ENCODE results near the gene MYCBP. TPM values are rescaled to one million over a fixed set of nuclear protein-coding genes. Genes with fewer than 3 reads are reported as not detected.

MYCBP gene, protein sequence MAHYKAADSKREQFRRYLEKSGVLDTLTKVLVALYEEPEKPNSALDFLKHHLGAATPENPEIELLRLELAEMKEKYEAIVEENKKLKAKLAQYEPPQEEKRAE
- 30.4 and 48.0 TPM in 2 replicates for total RNA-seq (2016; rRNA removed; fragmentation: Illumina TruSeq; extraction: Trizol)
- 10.0 and 12.2 TPM in 2 replicates for total RNA-seq (2016; cell fraction: cytosol; rRNA removed; fragmentation: Illumina TruSeq; extraction: Trizol; ENCODE audit: low read depth)
- total RNA-seq (2016; cell fraction: insoluble cytoplasmic fraction; rRNA removed; fragmentation: Illumina TruSeq; extraction: Trizol): 33.3 and 50.7 TPM in 2 replicates
- total RNA-seq (2016; cell fraction: membrane; rRNA removed; fragmentation: Illumina TruSeq; extraction: Trizol): 22.0 and 23.3 TPM in 2 replicates
- 10.0 and 11.9 TPM in 2 replicates for total RNA-seq (2016; cell fraction: nucleus; rRNA removed; fragmentation: Illumina TruSeq; extraction: Trizol)
- 7.3 and 11.4 TPM in 2 replicates for polyA plus RNA-seq (2011; rRNA removed)
- 5.2 and 7.3 TPM in 2 replicates for polyA plus RNA-seq (2011; cell fraction: cytosol; rRNA removed)
- polyA plus RNA-seq (2011; cell fraction: nucleus; rRNA removed): 3.1 TPM in 2 replicates
- polyA plus RNA-seq (2012): 8.4 and 13.0 TPM in 2 replicates
- 9.9 and 14.2 TPM in 2 replicates for polyA plus RNA-seq (2016; cell fraction: cytosol; fragmentation: Illumina TruSeq; extraction: Trizol; ENCODE audit: low read depth)
- polyA plus RNA-seq (2016; cell fraction: insoluble cytoplasmic fraction; fragmentation: Illumina TruSeq; extraction: Trizol; ENCODE audit: low read depth): 42.9 and 47.5 TPM in 2 replicates
- polyA plus RNA-seq (2016; cell fraction: membrane; fragmentation: Illumina TruSeq; extraction: Trizol; ENCODE audit: low read depth): 16.2 and 19.1 TPM in 2 replicates
- 19.6 and 22.1 TPM in 2 replicates for polyA plus RNA-seq (2016; cell fraction: nucleus; fragmentation: Illumina TruSeq; extraction: Trizol; ENCODE audit: insufficient read depth, low read depth)
- polyA minus RNA-seq (2011; rRNA and poly(A)+ RNA removed; ENCODE audit: low replicate concordance): 6.1 and 15.7 TPM in 2 replicates
- 3.9 and 4.5 TPM in 2 replicates for polyA minus RNA-seq (2011; cell fraction: cytosol; rRNA and poly(A)+ RNA removed)
- polyA minus RNA-seq (2011; cell fraction: nucleus; rRNA and poly(A)+ RNA removed): 2.8 and 3.1 TPM in 2 replicates
- percentile 48 among the genes with signal in this experiment for Bru-seq, nascent RNA
- BruChase-seq, experiment 1, labeled RNA remaining after a 6-hour chase: percentile 76 among the genes with signal in this experiment
- percentile 58 among the genes with signal in this experiment for BruChase-seq, experiment 2, labeled RNA remaining after a 2-hour chase
- long read RNA-seq, experiment 1, transcript MYCBP-201 (5 exons, 2,818 nt): major isoform, 25 of 36 reads
- long read RNA-seq, experiment 1, partial matches to known transcripts: 3 of 36 reads
- long read RNA-seq, experiment 1, other reads (novel, unspliced or antisense): 3 of 36 reads
- long read RNA-seq, experiment 2, transcript MYCBP-201 (5 exons, 2,818 nt): major isoform, 13 of 23 reads
- long read RNA-seq, experiment 2, partial matches to known transcripts: 2 of 23 reads
- long read RNA-seq, experiment 2, other reads (novel, unspliced or antisense): 1 of 23 reads

DNA sequence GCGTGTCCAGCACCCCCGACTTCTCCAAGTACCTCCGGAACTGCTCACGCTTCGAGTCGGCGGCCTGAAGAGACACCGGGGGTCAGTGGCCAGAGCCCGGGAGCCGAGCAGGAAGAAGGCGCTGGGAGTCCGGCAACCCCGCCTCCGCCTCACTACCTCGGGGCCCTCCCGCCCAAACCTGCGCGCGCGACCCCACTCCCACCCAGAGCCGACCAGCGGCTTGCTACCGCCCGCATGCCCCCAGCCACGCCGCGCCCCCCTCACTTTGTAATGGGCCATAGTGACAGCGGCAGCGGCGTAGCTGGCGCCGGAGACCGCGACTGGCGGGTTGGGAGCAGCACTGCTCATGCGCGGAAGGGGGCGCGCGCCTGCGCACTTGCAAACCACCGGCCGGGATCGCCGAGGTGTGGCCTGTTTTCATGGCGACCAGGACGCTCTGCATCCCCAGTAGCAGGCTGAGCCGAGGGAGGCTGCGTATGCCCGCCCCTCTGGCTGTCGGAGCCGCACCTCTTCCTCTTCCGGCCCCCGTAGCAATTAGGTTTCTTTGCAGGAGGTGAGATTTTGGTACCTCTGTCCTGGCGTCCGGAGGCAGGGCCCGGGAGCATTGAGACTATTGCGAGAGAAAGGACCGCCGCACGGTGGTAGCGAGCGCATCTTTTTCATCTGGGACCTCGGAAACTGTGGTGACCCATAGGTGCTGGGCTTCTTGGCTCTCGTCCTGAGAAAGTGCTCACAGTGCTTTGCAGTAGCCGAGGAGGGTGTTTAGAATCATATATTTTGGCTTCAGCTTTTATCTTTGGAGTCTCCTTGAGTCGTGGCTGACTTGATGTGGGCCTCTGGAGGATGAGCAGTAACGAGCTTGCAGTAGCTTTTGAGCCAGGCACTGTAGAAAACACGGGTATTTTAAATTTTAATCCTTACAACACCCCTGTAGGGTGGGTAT lies at the start of gene MYCBP:
Gene MYCBP (minus strand): TSS at position 322 of the 943 bp plus-strand sequence. CDS start 43 bp downstream, at position 279.
- TSS peak; percentile 36 for BruUV-seq (replicated peaks)
- under 1% methylated on average over 24 of the region's 69 CpGs for WGBS (ENCODE audit: low lambda C conversion rate)
- TF ChIP-seq ZNF562 (CRISPR knock-in tag; IDR thresholded peaks at IDR 0.05; ENCODE audit: borderline replicate concordance) (no peak), XRCC5 (optimal IDR thresholded peaks at IDR 0.05; ENCODE audit: low read length) (peak; percentile 87), ZNF44 (CRISPR knock-in tag; IDR thresholded peaks at IDR 0.05) (0 out of 2 replicates have a peak, but pooled peaks have one; percentile 49), SUZ12 (IDR thresholded peaks at IDR 0.05; ENCODE audit: low read depth, low read length) (no peak), FOSL2 (CRISPR knock-in tag; IDR thresholded peaks at IDR 0.05) (no peak), NRL (CRISPR knock-in tag; IDR thresholded peaks at IDR 0.05; ENCODE audit: borderline replicate concordance) (peak; percentile 57), ZNF274 (CRISPR knock-in tag; IDR thresholded peaks at IDR 0.05) (peak; percentile 32; the same call in 1 of the 2 replicates), RORA (CRISPR knock-in tag; IDR thresholded peaks at IDR 0.05) (no peak), NR2F6 (IDR thresholded peaks at IDR 0.05) (no peak), NR2F6 (CRISPR knock-in tag; IDR thresholded peaks at IDR 0.05) (no peak), SRSF1 (optimal IDR thresholded peaks at IDR 0.05; ENCODE audit: low read depth, low read length) (no peak), HNRNPH1 (optimal IDR thresholded peaks at IDR 0.05; ENCODE audit: low read depth, low read length) (no peak), ZNF564 (CRISPR knock-in tag; IDR thresholded peaks at IDR 0.05) (no peak), RXRB (CRISPR knock-in tag; IDR thresholded peaks at IDR 0.05; ENCODE audit: borderline replicate concordance) (no peak; the same call in 1 of the 2 replicates), MEIS2 (CRISPR knock-in tag; IDR thresholded peaks at IDR 0.05) (peak; percentile 35; the same call in 1 of the 2 replicates), RARA (CRISPR knock-in tag; IDR thresholded peaks at IDR 0.05) (no peak), MYC (CRISPR knock-in tag; IDR thresholded peaks at IDR 0.05; ENCODE audit: borderline replicate concordance) (peak; percentile 35; the same call in 1 of the 2 replicates), ZBTB42 (CRISPR knock-in tag; IDR thresholded peaks at IDR 0.05) (no peak), ETV5 (CRISPR knock-in tag; IDR thresholded peaks at IDR 0.05; ENCODE audit: borderline replicate concordance) (peak; percentile 56; the same call in 1 of the 2 replicates)

More for the DNA sequence above, at the start of gene MYCBP:
- Histone ChIP-seq H3K9me3 (ENCODE audit: low read length) (no peaks in the 10 kb centered on the region), H3K9ac (ENCODE audit: insufficient read depth, low read depth, low read length) (peak within 1 kb of the TSS; percentile 74), H2AFZ (ENCODE audit: low read length) (no peak within 1 kb of the TSS), H3K4me3 (replicated peaks in 1 of 3; ENCODE audit: insufficient read depth in 1 of 3, low read depth in 2 of 3, low read length in 3 of 3) (peak within 1 kb of the TSS; percentile 70 to 94 (median 77)), H3K27me3 (ENCODE audit: control insufficient read depth in 1 of 2, insufficient read depth in 2 of 2, low read length in 2 of 2) (no peaks in the 10 kb centered on the region), H3K4me2 (ENCODE audit: low read depth, low read length) (peak within 1 kb of the TSS; percentile 87), H3K27ac (ENCODE audit: extremely low read length, insufficient read depth, low read length) (peak within 1 kb of the TSS; percentile 49), H3K36me3 (replicated peaks in 1 of 2; ENCODE audit: control insufficient read depth in 1 of 2, insufficient read depth in 2 of 2, low read length in 2 of 2) (no peaks in the 10 kb centered on the region), H4K20me1 (ENCODE audit: insufficient read depth, low read length) (no peaks in the 10 kb centered on the region), H3K4me1 (ENCODE audit: insufficient read depth, low read length) (peaks cover 36% of the 10 kb centered on the region), H3K79me2 (ENCODE audit: insufficient read depth, low read length) (peaks cover 30% of the 10 kb centered on the region)
- ATAC-seq (peak; percentile 99), FAIRE-seq (peak; percentile 90), DNase-seq (ENCODE audit: low spot score) (peak; percentile 89)
- POLR2A ChIA-PET: interaction anchor here (0.6 to 1.3 kb wide), 8 partner anchors 10 to 380 kb away, joined by 3 to 9 read pairs (median 3); partner anchors contain the start of gene RRAGC
- CTCF ChIA-PET (ENCODE audit: low intra/inter-chr PET ratio, low total read pairs): no interaction called here
- intact Hi-C loops (cut with micrococcal nuclease; ENCODE audit: unreplicated experiment): loop anchor here (5.0 kb wide), 2 partner anchors 119 to 154 kb away; partner anchors contain the start of genes AKIRIN1 and NDUFS5
- in situ Hi-C loops (cut with HindIII; ENCODE audit: extremely low pct_ligation_motif_present, low pct_unique_long_range_greater_than_20kb): no loop called here

Data from HepG2 (cell line).